PFSK-1 (cell line): Measurements from ENCODE around the gene IGF2BP1.

Source experiments
- TAF1 ChIP-seq: IDR thresholded peaks from 2 replicates; pipeline ENCODE4 v1.6.1; 2012; ENCODE audit warnings: low read length, control low read depth, borderline replicate concordance; ENCODE audit not compliant: insufficient read depth
- TF ChIP-seq, protein P1 (sequence below), 2 experiments: IDR thresholded peaks; 2 replicates each; pipeline versions ENCODE4 v1.6.1 to v1.8.0; 2011 to 2012; ENCODE audit warnings: low read depth in 2 of 2, low read length in 2 of 2, control low read depth in 1 of 2, inconsistent platforms in 1 of 2, mild to moderate bottlenecking in 1 of 2, moderate library complexity in 1 of 2; ENCODE audit not compliant: insufficient read depth in 1 of 2

DNA sequence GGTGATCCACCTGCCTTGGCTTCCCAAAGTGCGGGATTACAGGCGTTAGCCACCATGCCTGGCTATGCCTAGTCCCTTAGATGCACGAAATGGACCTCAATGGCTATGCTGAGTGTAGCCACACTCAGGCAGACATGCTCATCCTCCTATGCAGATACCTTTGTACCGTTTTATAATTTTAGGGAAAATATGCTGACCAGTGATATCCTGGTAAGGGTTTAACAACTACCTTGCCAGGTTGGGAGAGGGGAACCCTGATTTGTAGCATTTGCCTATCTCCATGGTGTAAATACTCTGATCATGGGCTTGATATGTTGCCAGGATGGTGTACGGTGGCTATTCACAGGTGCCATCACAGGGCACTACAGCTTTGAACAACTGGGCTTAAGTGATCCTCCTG, 45.6 kb upstream of the IGF2BP1 start:
- TF ChIP-seq TAF1 = no peak
- TF ChIP-seq, protein P1, sequence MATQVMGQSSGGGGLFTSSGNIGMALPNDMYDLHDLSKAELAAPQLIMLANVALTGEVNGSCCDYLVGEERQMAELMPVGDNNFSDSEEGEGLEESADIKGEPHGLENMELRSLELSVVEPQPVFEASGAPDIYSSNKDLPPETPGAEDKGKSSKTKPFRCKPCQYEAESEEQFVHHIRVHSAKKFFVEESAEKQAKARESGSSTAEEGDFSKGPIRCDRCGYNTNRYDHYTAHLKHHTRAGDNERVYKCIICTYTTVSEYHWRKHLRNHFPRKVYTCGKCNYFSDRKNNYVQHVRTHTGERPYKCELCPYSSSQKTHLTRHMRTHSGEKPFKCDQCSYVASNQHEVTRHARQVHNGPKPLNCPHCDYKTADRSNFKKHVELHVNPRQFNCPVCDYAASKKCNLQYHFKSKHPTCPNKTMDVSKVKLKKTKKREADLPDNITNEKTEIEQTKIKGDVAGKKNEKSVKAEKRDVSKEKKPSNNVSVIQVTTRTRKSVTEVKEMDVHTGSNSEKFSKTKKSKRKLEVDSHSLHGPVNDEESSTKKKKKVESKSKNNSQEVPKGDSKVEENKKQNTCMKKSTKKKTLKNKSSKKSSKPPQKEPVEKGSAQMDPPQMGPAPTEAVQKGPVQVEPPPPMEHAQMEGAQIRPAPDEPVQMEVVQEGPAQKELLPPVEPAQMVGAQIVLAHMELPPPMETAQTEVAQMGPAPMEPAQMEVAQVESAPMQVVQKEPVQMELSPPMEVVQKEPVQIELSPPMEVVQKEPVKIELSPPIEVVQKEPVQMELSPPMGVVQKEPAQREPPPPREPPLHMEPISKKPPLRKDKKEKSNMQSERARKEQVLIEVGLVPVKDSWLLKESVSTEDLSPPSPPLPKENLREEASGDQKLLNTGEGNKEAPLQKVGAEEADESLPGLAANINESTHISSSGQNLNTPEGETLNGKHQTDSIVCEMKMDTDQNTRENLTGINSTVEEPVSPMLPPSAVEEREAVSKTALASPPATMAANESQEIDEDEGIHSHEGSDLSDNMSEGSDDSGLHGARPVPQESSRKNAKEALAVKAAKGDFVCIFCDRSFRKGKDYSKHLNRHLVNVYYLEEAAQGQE (IDR thresholded peaks at IDR 0.05; ENCODE audit: insufficient read depth in 1 of 2, low read depth in 2 of 2, low read length in 2 of 2) = no peak
